GM23338 (cell line): Measurements from ENCODE around the gene NANS. TPM values are rescaled to one million over a fixed set of nuclear protein-coding genes. Genes with fewer than 3 reads are reported as not detected.
A peak's percentile ranks its signal among the peaks of the same experiment; 100 is the strongest.

Source experiments
- ATAC-seq: fragments of 200-7000 bp; cut with Tn5 transposase; 3 replicates; pipeline ENCODE4 v1.9.1; 2020
- DNase-seq: peaks from one replicate; pipeline ENCODE4 v3.0.0-alpha.2; 2015; ENCODE audit warnings: low spot score
- H2AFZ ChIP-seq: fragments of 200-600 bp; sonication (generic); 2 replicates; pipeline ENCODE4 v1.8.0; 2016; ENCODE audit warnings: antibody characterized with exemption, mild to moderate bottlenecking, moderate library complexity
- H3F3A ChIP-seq: fragments of 200-600 bp; sonication (generic); replicated peaks from 2 replicates; pipeline ENCODE4 v1.8.0; 2017; ENCODE audit warnings: antibody characterized with exemption, mixed run types, low read depth
- H3K27ac ChIP-seq: fragments of 200-600 bp; sonication (generic); 2 replicates; pipeline ENCODE4 v1.6.1; 2016; ENCODE audit warnings: low read depth
- H3K27me3 ChIP-seq: fragments of 200-600 bp; sonication (generic); 2 replicates; pipeline ENCODE4 v1.8.0; 2016; ENCODE audit warnings: mild to moderate bottlenecking, mixed run types, moderate library complexity; ENCODE audit not compliant: insufficient read depth
- H3K36me3 ChIP-seq: fragments of 200-600 bp; sonication (generic); 2 replicates; pipeline ENCODE4 v1.8.0; 2016; ENCODE audit warnings: mild to moderate bottlenecking; ENCODE audit not compliant: insufficient read depth
- H3K4me1 ChIP-seq: fragments of 200-600 bp; sonication (generic); 2 replicates; pipeline ENCODE4 v1.8.0; 2016; ENCODE audit warnings: mild to moderate bottlenecking, moderate library complexity; ENCODE audit not compliant: insufficient read depth
- H3K4me2 ChIP-seq: fragments of 200-600 bp; sonication (generic); 2 replicates; pipeline ENCODE4 v1.7.1; 2017; ENCODE audit warnings: mixed run types
- H3K4me3 ChIP-seq: fragments of 200-600 bp; sonication (generic); 2 replicates; pipeline ENCODE4 v1.6.1; 2016; ENCODE audit warnings: mixed run types
- H3K79me2 ChIP-seq: fragments of 200-600 bp; sonication (generic); replicated peaks from 2 replicates; pipeline ENCODE4 v1.8.0; 2017; ENCODE audit warnings: mild to moderate bottlenecking; ENCODE audit not compliant: insufficient read depth
- H3K9me2 ChIP-seq: fragments of 200-600 bp; sonication (generic); 2 replicates; pipeline ENCODE4 v1.8.0; 2017; ENCODE audit not compliant: insufficient read depth
- H4K20me1 ChIP-seq: fragments of 200-600 bp; sonication (generic); replicated peaks from 2 replicates; pipeline ENCODE4 v1.8.0; 2017; ENCODE audit warnings: mild to moderate bottlenecking; ENCODE audit not compliant: insufficient read depth
- H3K27ac Mint-ChIP-seq: 2 replicates; pipeline ENCODE4 v1.8.0; 2020; ENCODE audit warnings: inconsistent platforms, mild to moderate bottlenecking, moderate library complexity, mixed read lengths
- H3K27me3 Mint-ChIP-seq: 3 replicates; pipeline ENCODE4 v1.8.0; 2022; ENCODE audit warnings: low read depth, mild to moderate bottlenecking, moderate library complexity, mixed read lengths, inconsistent platforms; ENCODE audit not compliant: insufficient read depth, poor library complexity
- H3K36me3 Mint-ChIP-seq: 3 replicates; pipeline ENCODE4 v1.8.0; 2021; ENCODE audit warnings: low read depth, mild to moderate bottlenecking, inconsistent platforms, moderate library complexity, mixed read lengths
- H3K4me1 Mint-ChIP-seq: 3 replicates; pipeline ENCODE4 v1.8.0; 2020; ENCODE audit warnings: mild to moderate bottlenecking, inconsistent platforms, mixed read lengths
- H3K4me3 Mint-ChIP-seq: 3 replicates; pipeline ENCODE4 v1.8.0; 2021; ENCODE audit warnings: moderate library complexity, mild to moderate bottlenecking, inconsistent platforms, mixed read lengths
- H3K9me3 Mint-ChIP-seq: 3 replicates; pipeline ENCODE4 v1.8.0; 2020; ENCODE audit warnings: moderate library complexity, mild to moderate bottlenecking, inconsistent platforms, mixed read lengths
- CREB1 ChIP-seq: fragments of 250-450 bp; sonication (Bioruptor Pico); IDR thresholded peaks from 2 replicates; pipeline ENCODE4 v1.5.0; 2020; ENCODE audit warnings: low read depth, mild to moderate bottlenecking, moderate library complexity
- EZH2 ChIP-seq: fragments of 200-600 bp; sonication (generic); IDR thresholded peaks from one replicate; pipeline ENCODE4 v1.8.0; 2017; ENCODE audit warnings: antibody characterized with exemption, mild to moderate bottlenecking, low read depth; ENCODE audit not compliant: unreplicated experiment
- POLR2AphosphoS5 ChIP-seq: IDR thresholded peaks from 2 replicates; pipeline ENCODE4 v1.6.1; 2016; ENCODE audit warnings: antibody characterized with exemption, low read depth
- ZNF114 ChIP-seq: fragments of 250-450 bp; sonication (Bioruptor Pico); IDR thresholded peaks from 2 replicates; pipeline ENCODE4 v1.5.0; 2020; ENCODE audit warnings: mild to moderate bottlenecking, moderate library complexity
- ZNF331 ChIP-seq: fragments of 250-450 bp; sonication (Bioruptor Pico); IDR thresholded peaks from 2 replicates; pipeline ENCODE4 v1.5.0; 2020; ENCODE audit warnings: low read depth, mild to moderate bottlenecking, moderate library complexity
- polyA plus RNA-seq: library from polyadenylated mRNA; unstranded; fragments of >200 nt; fragmentation: Nextera tagmentation; extraction: Ambion mirVana; gene quantifications from 2 replicates; pipeline ENCODE4 v1.2.1, GENCODE V29; 2016
- total RNA-seq: library from RNA; depleted of rRNA; stranded (reverse); fragments of >200 nt; shearing (Covaris generic); gene quantifications from 2 replicates; pipeline ENCODE4 v1.2.3, GENCODE V29; 2014
- TF ChIP-seq, protein P1 (sequence below), 2 experiments: fragments of 200-600 bp in 1 of 2; sonication (generic) in 1 of 2; conservative IDR thresholded peaks; 2 replicates each; pipeline versions ENCODE4 v1.5.1 to v1.6.1; 2016 to 2017; ENCODE audit warnings: antibody characterized with exemption in 2 of 2, low read depth in 2 of 2, mild to moderate bottlenecking in 2 of 2, moderate library complexity in 1 of 2
- TF ChIP-seq, protein P2 (sequence below): IDR thresholded peaks from 2 replicates; pipeline ENCODE4 v1.6.1; 2016; ENCODE audit warnings: antibody characterized with exemption
- TF ChIP-seq, protein P3 (sequence below): IDR thresholded peaks from one replicate; pipeline ENCODE4 v1.6.1; 2018; ENCODE audit warnings: antibody characterized with exemption; ENCODE audit not compliant: unreplicated experiment

The NANS gene
- total and polyA plus RNA-seq, 2 experiments from 2014 or later, result 67.3 to 77.4 TPM

DNA sequence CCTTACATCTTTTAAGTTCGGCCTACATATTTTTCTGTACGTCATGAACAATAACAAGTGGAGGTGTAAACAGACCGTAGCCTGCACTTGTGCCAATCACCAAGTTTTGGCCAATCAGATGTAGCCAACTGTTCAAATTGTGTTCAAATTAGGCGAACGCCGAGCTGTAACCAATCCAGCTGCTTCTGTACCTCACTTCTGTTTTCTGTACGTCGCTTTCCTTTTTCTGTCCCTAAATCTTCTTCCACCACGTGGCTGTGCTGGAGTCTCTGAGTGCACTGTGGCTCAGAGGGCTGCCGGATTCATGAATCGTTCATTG is 36.0 kb downstream of the NANS start:
- no peaks in the 10 kb centered on the region for H3K36me3 ChIP-seq
- Mint-ChIP-seq H3K27ac (no peak overlapping the region), H3K4me3 (no peak overlapping the region; the same call in 2 of the 3 replicates), H3K27me3 (peaks cover 27% of the 10 kb centered on the region), H3K9me3 (peaks cover 6% of the 10 kb centered on the region; the same call in 2 of the 3 replicates), H3K4me1 (peaks cover 35% of the 10 kb centered on the region), H3K36me3 (peaks cover 18% of the 10 kb centered on the region)
- H3K27me3 ChIP-seq, result peaks cover 11% of the 10 kb centered on the region; the same call in 1 of the 2 replicates
- no peaks in the 10 kb centered on the region for H3K79me2 ChIP-seq
- TF ChIP-seq POLR2AphosphoS5, result no peak
- H2AFZ ChIP-seq, result no peak overlapping the region
- no peak for ATAC-seq
- H3K4me3 ChIP-seq, result peak overlapping the region; percentile 36; the same call in 1 of the 2 replicates
- H3K4me1 ChIP-seq, result peaks cover 18% of the 10 kb centered on the region
- no peaks in the 10 kb centered on the region for H3K9me2 ChIP-seq
- H4K20me1 ChIP-seq, result no peaks in the 10 kb centered on the region
- no peak for DNase-seq
- H3K4me2 ChIP-seq, result peak overlapping the region; percentile 68
- H3F3A ChIP-seq, result no peaks in the 10 kb centered on the region
- H3K27ac ChIP-seq, result peak overlapping the region; percentile 4; the same call in 1 of the 2 replicates

DNA sequence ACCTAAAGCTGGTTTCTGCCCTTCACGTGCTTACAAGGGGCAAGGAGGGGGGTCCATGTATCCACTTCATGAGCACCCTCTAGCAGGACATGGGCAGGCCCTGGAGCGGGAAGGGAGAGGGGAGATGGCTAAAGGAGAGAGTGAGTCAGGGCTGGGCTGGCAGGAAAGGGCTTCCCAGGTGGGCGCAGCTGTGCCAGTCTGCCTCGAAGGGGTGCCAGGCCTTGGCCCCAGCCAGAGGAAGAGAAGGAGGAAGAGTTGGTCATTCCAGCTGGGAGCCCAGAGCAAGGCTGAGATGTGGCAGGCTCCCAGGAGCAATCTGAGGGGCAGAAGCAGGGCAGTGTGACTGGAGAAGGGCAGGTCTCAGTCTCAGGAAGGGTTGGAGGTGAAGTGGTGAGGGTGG is 37.8 kb downstream of the NANS start:
- no peaks in the 10 kb centered on the region for H3K9me2 ChIP-seq
- H3K4me2 ChIP-seq, result no peak overlapping the region
- H4K20me1 ChIP-seq, result no peaks in the 10 kb centered on the region
- H2AFZ ChIP-seq, result no peak overlapping the region
- no peak overlapping the region for H3K4me3 ChIP-seq
- no peaks in the 10 kb centered on the region for H3K27me3 ChIP-seq
- Mint-ChIP-seq H3K4me3 (no peak overlapping the region), H3K27ac (no peak overlapping the region), H3K36me3 (peaks cover 12% of the 10 kb centered on the region), H3K4me1 (peaks cover 34% of the 10 kb centered on the region), H3K27me3 (peaks cover 27% of the 10 kb centered on the region), H3K9me3 (no peaks in the 10 kb centered on the region)
- no peak overlapping the region for H3K27ac ChIP-seq
- no peaks in the 10 kb centered on the region for H3K36me3 ChIP-seq
- H3K79me2 ChIP-seq, result no peaks in the 10 kb centered on the region
- peaks cover 18% of the 10 kb centered on the region for H3K4me1 ChIP-seq
- no peaks in the 10 kb centered on the region for H3F3A ChIP-seq
- no peak for ATAC-seq
- DNase-seq, result no peak
- TF ChIP-seq, protein P1, sequence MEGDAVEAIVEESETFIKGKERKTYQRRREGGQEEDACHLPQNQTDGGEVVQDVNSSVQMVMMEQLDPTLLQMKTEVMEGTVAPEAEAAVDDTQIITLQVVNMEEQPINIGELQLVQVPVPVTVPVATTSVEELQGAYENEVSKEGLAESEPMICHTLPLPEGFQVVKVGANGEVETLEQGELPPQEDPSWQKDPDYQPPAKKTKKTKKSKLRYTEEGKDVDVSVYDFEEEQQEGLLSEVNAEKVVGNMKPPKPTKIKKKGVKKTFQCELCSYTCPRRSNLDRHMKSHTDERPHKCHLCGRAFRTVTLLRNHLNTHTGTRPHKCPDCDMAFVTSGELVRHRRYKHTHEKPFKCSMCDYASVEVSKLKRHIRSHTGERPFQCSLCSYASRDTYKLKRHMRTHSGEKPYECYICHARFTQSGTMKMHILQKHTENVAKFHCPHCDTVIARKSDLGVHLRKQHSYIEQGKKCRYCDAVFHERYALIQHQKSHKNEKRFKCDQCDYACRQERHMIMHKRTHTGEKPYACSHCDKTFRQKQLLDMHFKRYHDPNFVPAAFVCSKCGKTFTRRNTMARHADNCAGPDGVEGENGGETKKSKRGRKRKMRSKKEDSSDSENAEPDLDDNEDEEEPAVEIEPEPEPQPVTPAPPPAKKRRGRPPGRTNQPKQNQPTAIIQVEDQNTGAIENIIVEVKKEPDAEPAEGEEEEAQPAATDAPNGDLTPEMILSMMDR (conservative IDR thresholded peaks at IDR 0.05; ENCODE audit: low read depth in 2 of 2), result no peak
- TF ChIP-seq ZNF331 (CRISPR knock-in tag) (no peak), EZH2 (no peak)
- TF ChIP-seq, protein P2, sequence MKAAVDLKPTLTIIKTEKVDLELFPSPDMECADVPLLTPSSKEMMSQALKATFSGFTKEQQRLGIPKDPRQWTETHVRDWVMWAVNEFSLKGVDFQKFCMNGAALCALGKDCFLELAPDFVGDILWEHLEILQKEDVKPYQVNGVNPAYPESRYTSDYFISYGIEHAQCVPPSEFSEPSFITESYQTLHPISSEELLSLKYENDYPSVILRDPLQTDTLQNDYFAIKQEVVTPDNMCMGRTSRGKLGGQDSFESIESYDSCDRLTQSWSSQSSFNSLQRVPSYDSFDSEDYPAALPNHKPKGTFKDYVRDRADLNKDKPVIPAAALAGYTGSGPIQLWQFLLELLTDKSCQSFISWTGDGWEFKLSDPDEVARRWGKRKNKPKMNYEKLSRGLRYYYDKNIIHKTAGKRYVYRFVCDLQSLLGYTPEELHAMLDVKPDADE, result no peak

- no peak overlapping the region for H3K4me3 ChIP-seq
- no peak overlapping the region for H2AFZ ChIP-seq
- H3K27me3 ChIP-seq, result no peaks in the 10 kb centered on the region
- Mint-ChIP-seq H3K27ac (no peak overlapping the region), H3K27me3 (peaks cover 23% of the 10 kb centered on the region), H3K9me3 (no peaks in the 10 kb centered on the region), H3K4me3 (no peak overlapping the region), H3K36me3 (peaks cover 8% of the 10 kb centered on the region), H3K4me1 (peaks cover 29% of the 10 kb centered on the region)
- H4K20me1 ChIP-seq, result no peaks in the 10 kb centered on the region
- H3K4me2 ChIP-seq, result no peak overlapping the region
- peaks cover 18% of the 10 kb centered on the region for H3K4me1 ChIP-seq
- no peaks in the 10 kb centered on the region for H3K79me2 ChIP-seq
- no peaks in the 10 kb centered on the region for H3K9me2 ChIP-seq
- H3K36me3 ChIP-seq, result peaks cover 5% of the 10 kb centered on the region; the same call in 1 of the 2 replicates
- H3K27ac ChIP-seq, result no peak overlapping the region
- DNase-seq (no peak), ATAC-seq (no peak)
- no peaks in the 10 kb centered on the region for H3F3A ChIP-seq
- TF ChIP-seq ZNF114 (CRISPR knock-in tag), result no peak
- no peak for TF ChIP-seq CREB1 (CRISPR knock-in tag)
- TF ChIP-seq, protein P3, sequence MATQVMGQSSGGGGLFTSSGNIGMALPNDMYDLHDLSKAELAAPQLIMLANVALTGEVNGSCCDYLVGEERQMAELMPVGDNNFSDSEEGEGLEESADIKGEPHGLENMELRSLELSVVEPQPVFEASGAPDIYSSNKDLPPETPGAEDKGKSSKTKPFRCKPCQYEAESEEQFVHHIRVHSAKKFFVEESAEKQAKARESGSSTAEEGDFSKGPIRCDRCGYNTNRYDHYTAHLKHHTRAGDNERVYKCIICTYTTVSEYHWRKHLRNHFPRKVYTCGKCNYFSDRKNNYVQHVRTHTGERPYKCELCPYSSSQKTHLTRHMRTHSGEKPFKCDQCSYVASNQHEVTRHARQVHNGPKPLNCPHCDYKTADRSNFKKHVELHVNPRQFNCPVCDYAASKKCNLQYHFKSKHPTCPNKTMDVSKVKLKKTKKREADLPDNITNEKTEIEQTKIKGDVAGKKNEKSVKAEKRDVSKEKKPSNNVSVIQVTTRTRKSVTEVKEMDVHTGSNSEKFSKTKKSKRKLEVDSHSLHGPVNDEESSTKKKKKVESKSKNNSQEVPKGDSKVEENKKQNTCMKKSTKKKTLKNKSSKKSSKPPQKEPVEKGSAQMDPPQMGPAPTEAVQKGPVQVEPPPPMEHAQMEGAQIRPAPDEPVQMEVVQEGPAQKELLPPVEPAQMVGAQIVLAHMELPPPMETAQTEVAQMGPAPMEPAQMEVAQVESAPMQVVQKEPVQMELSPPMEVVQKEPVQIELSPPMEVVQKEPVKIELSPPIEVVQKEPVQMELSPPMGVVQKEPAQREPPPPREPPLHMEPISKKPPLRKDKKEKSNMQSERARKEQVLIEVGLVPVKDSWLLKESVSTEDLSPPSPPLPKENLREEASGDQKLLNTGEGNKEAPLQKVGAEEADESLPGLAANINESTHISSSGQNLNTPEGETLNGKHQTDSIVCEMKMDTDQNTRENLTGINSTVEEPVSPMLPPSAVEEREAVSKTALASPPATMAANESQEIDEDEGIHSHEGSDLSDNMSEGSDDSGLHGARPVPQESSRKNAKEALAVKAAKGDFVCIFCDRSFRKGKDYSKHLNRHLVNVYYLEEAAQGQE, result no peak
Measured at GRCh38 chr9:98094851-98095250, 38.3 kb downstream of the NANS start.
